Measurements from ENCODE around the gene SERPINB2.
"Not testable (repeated sequence)": the region's sequence is repeated elsewhere in the genome, so short reads cannot be mapped to it uniquely, and the experiment has no call there.

SERPINB2 gene

GRCh38 chr18:63936932-63937393, 49.5 kb downstream of the SERPINB2 start:
- DNase-seq (ENCODE audit: low read depth, low spot score) = no peak

GRCh38 chr18:63940008-63940407, 52.5 kb downstream of the SERPINB2 start:
- no peak for DNase-seq (ENCODE audit: low read depth, low spot score)

GRCh38 chr18:63940543-63941050, 53.1 kb downstream of the SERPINB2 start:
- DNase-seq (ENCODE audit: low read depth, low spot score) = not testable (repeated sequence)

GRCh38 chr18:63947051-63947790, 59.7 kb downstream of the SERPINB2 start:
- DNase-seq (ENCODE audit: low read depth, low spot score) = no peak

- DNase-seq (ENCODE audit: low read depth, low spot score) = no peak
Observed at GRCh38 chr18:63949068-63949737, 61.7 kb downstream of the SERPINB2 start, which contains the start of gene HMSD. HMSD (plus strand) TSS chr18:63949301; CDS start chr18:63953456, 4,155 bp downstream.

GRCh38 chr18:63951302-63951705, 63.8 kb downstream of the SERPINB2 start:
- DNase-seq (ENCODE audit: low read depth, low spot score) = no peak

Measured in smooth muscle cell of the brain vasculature (primary cell).